ENCODE data around the gene PTPRF. TPM values are rescaled to one million over a fixed set of nuclear protein-coding genes. Genes with fewer than 3 reads are reported as not detected.

Gene PTPRF
- total and polyA plus RNA-seq, 3 experiments from 2014 or later = 0.39 to 0.47 TPM; not detected in 1

DNA sequence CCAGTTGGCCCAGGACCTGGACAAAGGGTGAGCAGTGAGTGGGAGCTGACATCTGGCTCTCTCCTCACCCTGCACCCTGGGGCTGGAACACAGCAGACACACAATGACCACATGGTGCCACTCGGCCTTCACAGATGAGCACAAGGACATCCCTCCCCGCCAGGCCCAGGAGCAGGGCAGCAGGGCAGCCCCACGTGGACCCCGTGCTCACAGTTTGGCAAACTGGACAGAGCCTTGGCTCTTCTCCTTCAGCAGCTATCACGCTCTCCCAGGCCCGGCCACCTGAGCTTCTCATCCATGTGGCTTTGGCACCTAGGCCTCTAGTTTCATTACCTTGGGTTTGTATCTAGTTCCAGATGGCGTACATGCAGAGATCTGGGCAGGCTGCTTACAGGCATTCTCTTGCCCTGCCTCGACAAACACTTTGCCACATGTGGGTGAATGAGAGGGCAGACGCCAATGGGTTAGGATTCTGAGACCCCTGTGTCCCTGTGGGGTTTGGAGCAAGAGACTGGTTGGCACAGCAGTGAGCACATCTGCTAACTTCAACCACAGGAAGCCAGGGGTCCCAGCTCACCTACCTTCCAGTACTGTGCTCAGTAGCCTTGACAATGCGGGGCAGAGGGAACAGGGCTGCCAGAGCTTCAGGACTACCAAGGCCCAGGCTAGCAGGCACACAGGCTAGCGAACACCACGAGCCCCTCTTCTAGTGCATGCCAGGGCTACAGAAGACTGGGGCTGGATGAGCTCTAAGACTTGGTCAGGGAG lies 3.4 kb upstream of the PTPRF start:
- no peaks in the 10 kb centered on the region for H3K9me3 ChIP-seq (ENCODE audit: low read length)
- no peaks in the 10 kb centered on the region for H3K9me3 Mint-ChIP-seq
- ChIA-PET CTCF (interaction anchor here (1.5 to 6.7 kb wide), 4 partner anchors 12 to 521 kb away, joined by 3 to 35 read pairs (median 6); no protein-coding TSS in a partner anchor), POLR2A (interaction anchor here (0.5 kb wide), 1 partner anchor 36 kb away, joined by 5 read pairs; no protein-coding TSS in a partner anchor)
- H3K27me3 Mint-ChIP-seq = peaks cover 28 to 66% of the 10 kb centered on the region in 2 donors
- H3K36me3 ChIP-seq (ENCODE audit: insufficient read depth, low read length) = no peaks in the 10 kb centered on the region
- H3K27ac ChIP-seq (ENCODE audit: low read depth, low read length) = no peak overlapping the region
- no peaks in the 10 kb centered on the region for H3K36me3 Mint-ChIP-seq
- H3K4me3 ChIP-seq (ENCODE audit: low read length) = no peak overlapping the region
- no peak overlapping the region for H3K4me3 Mint-ChIP-seq
- H3K27me3 ChIP-seq (ENCODE audit: insufficient read depth, low read length, poor library complexity, severe bottlenecking) = peaks cover 20% of the 10 kb centered on the region
- DNase-seq = no peak
- no peak overlapping the region for H3K27ac Mint-ChIP-seq
- H3K4me1 Mint-ChIP-seq = peaks cover 19 to 20% (median 20%) of the 10 kb centered on the region in 3 donors
- peaks cover 16% of the 10 kb centered on the region for H3K4me1 ChIP-seq (ENCODE audit: insufficient read depth, low read length)

DNA sequence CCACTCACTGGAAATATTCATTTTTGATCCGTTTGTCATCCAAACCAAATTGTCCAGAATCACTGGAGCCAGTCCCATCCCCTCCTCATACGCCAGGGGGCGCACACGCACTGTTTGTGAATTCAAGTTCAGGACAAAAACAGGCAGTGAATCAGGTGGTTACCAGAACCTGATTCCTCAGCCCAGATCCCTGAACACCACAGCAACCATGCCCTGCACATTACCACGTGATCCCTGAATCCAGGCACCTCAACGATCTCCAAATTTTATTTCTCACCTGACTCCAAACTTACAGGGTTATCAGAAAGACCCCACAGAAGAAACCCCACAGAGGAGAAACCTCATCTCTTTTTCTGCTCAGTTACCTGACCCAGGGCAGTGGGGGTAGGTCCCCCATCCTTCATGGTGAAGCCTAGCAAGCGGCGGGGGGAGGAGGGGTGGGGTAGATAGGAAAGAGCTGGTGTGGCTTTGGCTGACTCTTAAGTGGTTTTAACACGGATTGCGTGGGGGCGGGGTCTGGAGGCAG lies 1.4 kb upstream of the PTPRF start:
- CTCF ChIA-PET = interaction anchor here (0.7 to 6.7 kb wide), 10 partner anchors 9 to 519 kb away, joined by 3 to 35 read pairs (median 4); partner anchors contain the start of gene KDM4A
- H3K4me1 ChIP-seq (ENCODE audit: insufficient read depth, low read length) = peaks cover 16% of the 10 kb centered on the region
- H3K27ac ChIP-seq (ENCODE audit: low read depth, low read length) = no peak overlapping the region
- peak overlapping the region in 1 of 8 donors; percentile 64 for H3K27ac Mint-ChIP-seq
- H3K36me3 Mint-ChIP-seq = no peaks in the 10 kb centered on the region
- no peaks in the 10 kb centered on the region for H3K36me3 ChIP-seq (ENCODE audit: insufficient read depth, low read length)
- H3K27me3 ChIP-seq (ENCODE audit: insufficient read depth, low read length, poor library complexity, severe bottlenecking) = peaks cover 24% of the 10 kb centered on the region
- POLR2A ChIA-PET = no interaction called here
- H3K4me1 Mint-ChIP-seq = peaks cover 20 to 28% (median 24%) of the 10 kb centered on the region in 3 donors
- no peak overlapping the region for H3K4me3 ChIP-seq (ENCODE audit: low read length)
- H3K9me3 ChIP-seq (ENCODE audit: low read length) = no peaks in the 10 kb centered on the region
- H3K27me3 Mint-ChIP-seq = peaks cover 31 to 68% of the 10 kb centered on the region in 2 donors
- peak overlapping the region; percentile 35 to 73 (median 54) for H3K4me3 Mint-ChIP-seq
- H3K9me3 Mint-ChIP-seq = no peaks in the 10 kb centered on the region
- peak; percentile 60 to 84 (median 70) for DNase-seq

DNA sequence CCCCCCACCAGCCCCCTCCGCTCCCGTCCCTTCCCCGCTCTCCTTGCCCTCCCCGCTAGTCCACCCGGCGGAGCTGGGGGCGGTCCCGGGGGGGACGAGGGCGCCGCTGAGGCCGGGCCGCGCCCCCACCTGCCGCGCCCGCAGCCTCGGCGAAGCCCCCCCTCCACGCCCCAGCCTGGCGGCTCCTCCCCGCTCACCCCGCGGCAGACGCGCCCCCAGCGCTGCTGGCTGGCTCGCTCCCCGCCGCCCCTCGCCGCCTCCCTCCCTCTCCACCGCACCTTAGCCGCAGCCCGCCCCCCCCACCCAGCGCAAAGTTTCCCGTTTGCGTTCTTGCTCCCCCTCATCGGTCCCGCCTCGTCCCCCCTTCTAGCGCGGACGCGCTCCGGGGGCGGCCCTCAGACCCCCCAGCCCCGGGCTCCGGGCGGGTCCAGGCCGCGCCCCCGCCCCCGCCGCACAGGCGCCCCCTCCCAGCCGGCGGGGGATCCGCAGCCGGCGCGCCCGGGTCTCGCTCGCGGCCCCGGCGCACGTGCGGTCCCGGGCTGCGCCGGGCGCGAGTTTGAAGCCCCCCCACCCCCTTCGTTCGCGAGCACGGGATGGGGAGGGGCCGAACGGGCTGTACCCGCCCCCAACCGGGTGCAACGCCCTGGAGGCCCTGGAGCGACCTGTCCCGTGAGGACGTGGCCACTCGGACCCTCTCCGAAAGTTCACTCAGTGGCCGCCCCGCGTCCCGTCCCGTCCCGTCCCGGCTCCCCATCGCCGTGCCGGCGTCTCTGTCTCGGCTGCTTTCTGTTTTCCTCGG lies 623 bp downstream of the PTPRF start:
- H3K4me1 ChIP-seq (ENCODE audit: insufficient read depth, low read length) = peaks cover 16% of the 10 kb centered on the region

GRCh38 chr1:43531906-43532584 lies 1.4 kb downstream of the PTPRF start:
- ChIA-PET CTCF (interaction anchor here (1.1 kb wide), 1 partner anchor 505 kb away, joined by 3 read pairs; no protein-coding TSS in a partner anchor), POLR2A (no interaction called here)
- Histone ChIP-seq H3K4me1 (ENCODE audit: insufficient read depth, low read length) (peaks cover 16% of the 10 kb centered on the region), H3K9me3 (ENCODE audit: low read length) (no peaks in the 10 kb centered on the region), H3K4me3 (ENCODE audit: low read length) (peak overlapping the region; percentile 50), H3K27ac (ENCODE audit: low read depth, low read length) (no peak overlapping the region), H3K36me3 (ENCODE audit: insufficient read depth, low read length) (no peaks in the 10 kb centered on the region), H3K27me3 (ENCODE audit: insufficient read depth, low read length, poor library complexity, severe bottlenecking) (peaks cover 24% of the 10 kb centered on the region)
- Mint-ChIP-seq H3K9me3 (no peaks in the 10 kb centered on the region), H3K27me3 (peaks cover 31 to 52% of the 10 kb centered on the region in 2 donors), H3K27ac (peak overlapping the region in 5 of 8 donors; percentile 21 to 67 (median 55)), H3K4me1 (peaks cover 20 to 28% (median 24%) of the 10 kb centered on the region in 3 donors), H3K4me3 (peak overlapping the region; percentile 84 to 95 (median 87)), H3K36me3 (no peaks in the 10 kb centered on the region)
- peak in 1 of 5 donors; percentile 47 for DNase-seq

More for the DNA sequence above, 623 bp downstream of the PTPRF start:
- POLR2A ChIA-PET = no interaction called here
- no peaks in the 10 kb centered on the region for H3K9me3 Mint-ChIP-seq
- peaks cover 24% of the 10 kb centered on the region for H3K27me3 ChIP-seq (ENCODE audit: insufficient read depth, low read length, poor library complexity, severe bottlenecking)
- peak in 4 of 5 donors; percentile 13 to 56 (median 16) for DNase-seq
- peaks cover 31 to 57% of the 10 kb centered on the region in 2 donors for H3K27me3 Mint-ChIP-seq
- no peaks in the 10 kb centered on the region for H3K36me3 Mint-ChIP-seq
- H3K4me3 ChIP-seq (ENCODE audit: low read length) = peak overlapping the region; percentile 50
- peaks cover 20 to 28% (median 24%) of the 10 kb centered on the region in 3 donors for H3K4me1 Mint-ChIP-seq
- H3K27ac Mint-ChIP-seq = peak overlapping the region in 4 of 8 donors; percentile 12 to 59 (median 38)
- H3K4me3 Mint-ChIP-seq = peak overlapping the region; percentile 84 to 95 (median 87)
- H3K36me3 ChIP-seq (ENCODE audit: insufficient read depth, low read length) = no peaks in the 10 kb centered on the region
- no peak overlapping the region for H3K27ac ChIP-seq (ENCODE audit: low read depth, low read length)
- CTCF ChIA-PET = interaction anchor here (6.7 kb wide), 1 partner anchor 403 kb away, joined by 35 read pairs; no protein-coding TSS in a partner anchor
- no peaks in the 10 kb centered on the region for H3K9me3 ChIP-seq (ENCODE audit: low read length)

DNA sequence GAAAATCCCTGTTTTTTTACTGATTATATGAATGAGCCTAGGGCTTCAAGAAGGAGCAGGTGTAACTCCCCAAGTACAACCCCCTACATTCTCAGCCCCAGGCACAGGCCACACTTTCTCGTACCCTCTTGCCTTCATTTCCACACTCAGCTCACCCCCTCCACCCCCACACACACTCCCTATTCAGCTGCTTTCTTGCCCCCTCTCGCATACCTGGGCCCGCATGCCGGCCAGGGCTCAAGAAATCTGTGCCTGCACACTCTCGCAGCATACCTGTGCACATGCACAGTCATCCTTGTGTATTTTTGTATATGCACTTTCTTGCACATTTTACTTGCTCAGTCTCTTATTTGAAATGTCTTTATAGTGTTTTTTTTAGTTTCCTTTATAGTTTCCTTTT lies 2.0 kb downstream of the PTPRF start:
- Histone ChIP-seq H3K4me1 (ENCODE audit: insufficient read depth, low read length) (peaks cover 16% of the 10 kb centered on the region), H3K36me3 (ENCODE audit: insufficient read depth, low read length) (no peaks in the 10 kb centered on the region), H3K27ac (ENCODE audit: low read depth, low read length) (no peak overlapping the region), H3K9me3 (ENCODE audit: low read length) (no peaks in the 10 kb centered on the region), H3K27me3 (ENCODE audit: insufficient read depth, low read length, poor library complexity, severe bottlenecking) (peaks cover 24% of the 10 kb centered on the region), H3K4me3 (ENCODE audit: low read length) (no peak overlapping the region)
- no peaks in the 10 kb centered on the region for H3K36me3 Mint-ChIP-seq
- H3K27ac Mint-ChIP-seq = peak overlapping the region in 1 of 8 donors; percentile 67
- H3K9me3 Mint-ChIP-seq = no peaks in the 10 kb centered on the region
- no peak for DNase-seq
- ChIA-PET CTCF (interaction anchor here (1.1 kb wide), 1 partner anchor 504 kb away, joined by 3 read pairs; no protein-coding TSS in a partner anchor), POLR2A (no interaction called here)
- H3K27me3 Mint-ChIP-seq = peaks cover 31 to 47% of the 10 kb centered on the region in 2 donors
- peaks cover 20 to 28% (median 24%) of the 10 kb centered on the region in 3 donors for H3K4me1 Mint-ChIP-seq
- H3K4me3 Mint-ChIP-seq = peak overlapping the region; percentile 74 to 95 (median 84)

GRCh38 chr1:43533584-43533983 lies 2.9 kb downstream of the PTPRF start:
- no peaks in the 10 kb centered on the region for H3K9me3 Mint-ChIP-seq
- Histone ChIP-seq H3K27ac (ENCODE audit: low read depth, low read length) (no peak overlapping the region), H3K4me1 (ENCODE audit: insufficient read depth, low read length) (peaks cover 16% of the 10 kb centered on the region), H3K36me3 (ENCODE audit: insufficient read depth, low read length) (no peaks in the 10 kb centered on the region), H3K4me3 (ENCODE audit: low read length) (no peak overlapping the region), H3K27me3 (ENCODE audit: insufficient read depth, low read length, poor library complexity, severe bottlenecking) (peaks cover 24% of the 10 kb centered on the region), H3K9me3 (ENCODE audit: low read length) (no peaks in the 10 kb centered on the region)
- H3K27ac Mint-ChIP-seq = no peak overlapping the region
- ChIA-PET CTCF (interaction anchor here (0.6 to 1.6 kb wide), 2 partner anchors 315 to 401 kb away, joined by 3 to 4 read pairs; no protein-coding TSS in a partner anchor), POLR2A (no interaction called here)
- DNase-seq = no peak
- no peak overlapping the region for H3K4me3 Mint-ChIP-seq
- H3K4me1 Mint-ChIP-seq = peaks cover 20 to 28% (median 24%) of the 10 kb centered on the region in 3 donors
- H3K36me3 Mint-ChIP-seq = no peaks in the 10 kb centered on the region
- H3K27me3 Mint-ChIP-seq = peaks cover 31 to 43% of the 10 kb centered on the region in 2 donors

DNA sequence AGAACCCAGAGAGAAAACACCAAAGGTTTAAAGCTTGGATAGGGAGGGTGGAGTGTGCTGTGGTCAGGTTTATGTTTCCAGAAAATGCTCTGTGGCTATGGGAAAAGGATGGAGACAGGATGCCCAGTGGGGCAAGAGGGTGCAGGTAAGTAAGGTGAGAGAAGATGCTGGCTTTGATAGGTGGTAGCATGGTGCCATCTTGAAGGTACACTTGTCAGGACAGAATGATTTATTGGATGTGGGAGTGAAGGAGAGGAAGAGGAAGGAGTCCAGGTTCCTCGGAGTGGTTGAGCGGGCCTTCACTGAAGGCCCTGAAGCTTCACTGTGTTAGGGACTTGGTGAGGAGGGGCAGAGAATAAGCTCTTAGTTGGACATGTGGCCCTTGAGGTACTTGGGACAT lies 3.6 kb downstream of the PTPRF start:
- Histone ChIP-seq H3K27ac (ENCODE audit: low read depth, low read length) (no peak overlapping the region), H3K27me3 (ENCODE audit: insufficient read depth, low read length, poor library complexity, severe bottlenecking) (peaks cover 23% of the 10 kb centered on the region), H3K9me3 (ENCODE audit: low read length) (no peaks in the 10 kb centered on the region), H3K36me3 (ENCODE audit: insufficient read depth, low read length) (no peaks in the 10 kb centered on the region), H3K4me3 (ENCODE audit: low read length) (no peak overlapping the region), H3K4me1 (ENCODE audit: insufficient read depth, low read length) (peaks cover 15% of the 10 kb centered on the region)
- H3K27ac Mint-ChIP-seq = peak overlapping the region in 1 of 8 donors; percentile 54
- no peaks in the 10 kb centered on the region for H3K9me3 Mint-ChIP-seq
- no peak for DNase-seq
- ChIA-PET CTCF (interaction anchor here (1.6 kb wide), 1 partner anchor 400 kb away, joined by 4 read pairs; no protein-coding TSS in a partner anchor), POLR2A (no interaction called here)
- no peaks in the 10 kb centered on the region for H3K36me3 Mint-ChIP-seq
- H3K4me3 Mint-ChIP-seq = peak overlapping the region in 1 of 7 donors; percentile 34
- H3K27me3 Mint-ChIP-seq = peaks cover 27 to 36% of the 10 kb centered on the region in 2 donors
- H3K4me1 Mint-ChIP-seq = peaks cover 21 to 26% (median 23%) of the 10 kb centered on the region in 3 donors
